HEK293 (cell line): ENCODE data around the gene TXNRD2.

Experiments
- CTCF ChIA-PET: fragments of 350-600 bp; formaldehyde crosslinking; extraction: SDS; loops from one replicate; lab custom pipeline; 2021; ENCODE audit warnings: antibody characterized with exemption; lab: Yijun Ruan, JAX
- POLR2A ChIA-PET: fragments of 300-600 bp; formaldehyde crosslinking; extraction: SDS; loops from one replicate; lab custom pipeline; 2020; ENCODE audit warnings: antibody characterized with exemption, inconsistent platforms; lab: Yijun Ruan, JAX
- H3K27ac ChIP-seq: fragments of 200-500 bp; sonication (Bioruptor generic); 2 replicates; pipeline ENCODE4 v1.5.1; 2014; ENCODE audit warnings: low read depth, low read length, control low read depth, inconsistent platforms; ENCODE audit errors: extremely low read depth
- H3K36me3 ChIP-seq, 2 experiments: fragments of 200-500 bp in 1 of 2; sonication (Bioruptor generic) in 1 of 2; 1 replicate in 1 of 2; 2 replicates in 1 of 2; pipeline ENCODE4 v1.5.1; 2014 to 2017; ENCODE audit warnings: inconsistent platforms in 2 of 2, low read length in 2 of 2; ENCODE audit not compliant: control insufficient read depth in 2 of 2, insufficient read depth in 1 of 2
- H3K4me1 ChIP-seq: fragments of 200-500 bp; sonication (Bioruptor generic); 2 replicates; pipeline ENCODE4 v1.5.1; 2014; ENCODE audit warnings: mild to moderate bottlenecking, low read length, inconsistent platforms; ENCODE audit not compliant: control insufficient read depth, insufficient read depth
- H3K4me3 ChIP-seq: 2 replicates; pipeline ENCODE4 v1.5.1; 2011; ENCODE audit warnings: low read depth, mild to moderate bottlenecking, control low read depth, low read length, moderate library complexity
- H3K9me3 ChIP-seq: fragments of 200-500 bp; sonication (Bioruptor generic); 2 replicates; pipeline ENCODE4 v1.5.1; 2014; ENCODE audit warnings: low read depth, low read length, inconsistent platforms; ENCODE audit not compliant: control insufficient read depth, insufficient read depth
- GLIS1 ChIP-seq: fragments of 450-650 bp; formaldehyde crosslinking; IDR thresholded peaks from 2 replicates; pipeline ENCODE4 v1.5.1; 2016; ENCODE audit warnings: missing biosample characterization, missing genetic modification characterization
- GLIS2 ChIP-seq: fragments of 450-650 bp; formaldehyde crosslinking; IDR thresholded peaks from 2 replicates; pipeline ENCODE4 v1.5.1; 2016; ENCODE audit warnings: missing biosample characterization, missing genetic modification characterization
- IKZF3 ChIP-seq: fragments of 450-650 bp; IDR thresholded peaks from 2 replicates; pipeline ENCODE4 v1.5.0; 2018; ENCODE audit warnings: missing biosample characterization, mild to moderate bottlenecking, missing genetic modification characterization, moderate library complexity
- PATZ1 ChIP-seq: fragments of 450-650 bp; formaldehyde crosslinking; IDR thresholded peaks from 2 replicates; pipeline ENCODE4 v1.5.1; 2016; ENCODE audit warnings: missing biosample characterization, missing genetic modification characterization
- PRDM4 ChIP-seq: fragments of 450-650 bp; formaldehyde crosslinking; IDR thresholded peaks from 2 replicates; pipeline ENCODE4 v1.5.1; 2017; ENCODE audit warnings: missing biosample characterization, missing genetic modification characterization
- ZBTB7A ChIP-seq: fragments of 450-650 bp; formaldehyde crosslinking; IDR thresholded peaks from 2 replicates; pipeline ENCODE4 v1.5.1; 2016; ENCODE audit warnings: low read depth, missing biosample characterization, missing genetic modification characterization
- ZIC2 ChIP-seq: fragments of 450-650 bp; formaldehyde crosslinking; IDR thresholded peaks from 2 replicates; pipeline ENCODE4 v1.5.1; 2016; ENCODE audit warnings: missing biosample characterization, missing genetic modification characterization
- ZNF16 ChIP-seq: fragments of 450-650 bp; formaldehyde crosslinking; IDR thresholded peaks from 2 replicates; pipeline ENCODE4 v1.5.1; 2016; ENCODE audit warnings: low read depth, missing biosample characterization, missing genetic modification characterization
- ZNF324 ChIP-seq: fragments of 450-650 bp; formaldehyde crosslinking; IDR thresholded peaks from 2 replicates; pipeline ENCODE4 v1.5.1; 2016; ENCODE audit warnings: missing biosample characterization, missing genetic modification characterization
- ZNF37A ChIP-seq: fragments of 450-650 bp; IDR thresholded peaks from 2 replicates; pipeline ENCODE4 v1.5.1; 2018; ENCODE audit warnings: missing biosample characterization, missing genetic modification characterization
- TF ChIP-seq, protein P1 (sequence below): fragments of 450-650 bp; formaldehyde crosslinking; IDR thresholded peaks from 2 replicates; pipeline ENCODE4 v1.5.1; 2016; ENCODE audit warnings: missing biosample characterization, missing genetic modification characterization

The TXNRD2 gene

GRCh38 chr22:19982991-19983578 lies 41.5 kb upstream of the TXNRD2 start:
- Histone ChIP-seq H3K36me3 (peaks cover 0 to 39% of the 10 kb centered on the region in 2 experiments; a peak in 1 of 3 replicates), H3K4me1 (peaks cover 14% of the 10 kb centered on the region), H3K27ac (peak overlapping the region; percentile 20)
- TF ChIP-seq ZIC2 (tag by site-specific recombination) (0 out of 2 replicates have a peak, but pooled peaks have one; percentile 4), ZBTB7A (no peak)
- TF ChIP-seq, all 188 proteins: peak for 1
- POLR2A ChIA-PET: interaction anchor here (1.5 to 2.5 kb wide), 3 partner anchors 9 to 17 kb away, joined by 3 to 18 read pairs (median 5); no protein-coding TSS in a partner anchor
- no peak overlapping the region for H3K4me3 ChIP-seq
- CTCF ChIA-PET: interaction anchor here (1.3 to 2.4 kb wide), 6 partner anchors 8 to 31 kb away, joined by 3 to 13 read pairs (median 7); no protein-coding TSS in a partner anchor
- H3K9me3 ChIP-seq: no peaks in the 10 kb centered on the region

GRCh38 chr22:19981961-19982920 lies 40.6 kb upstream of the TXNRD2 start:
- peaks cover 14% of the 10 kb centered on the region for H3K4me1 ChIP-seq
- peaks cover 0 to 47% of the 10 kb centered on the region in 2 experiments; a peak in 1 of 3 replicates for H3K36me3 ChIP-seq
- ChIA-PET CTCF (interaction anchor here (1.3 kb wide), 1 partner anchor 32 kb away, joined by 4 read pairs; no protein-coding TSS in a partner anchor), POLR2A (no interaction called here)
- H3K9me3 ChIP-seq: no peaks in the 10 kb centered on the region
- TF ChIP-seq, protein P1, sequence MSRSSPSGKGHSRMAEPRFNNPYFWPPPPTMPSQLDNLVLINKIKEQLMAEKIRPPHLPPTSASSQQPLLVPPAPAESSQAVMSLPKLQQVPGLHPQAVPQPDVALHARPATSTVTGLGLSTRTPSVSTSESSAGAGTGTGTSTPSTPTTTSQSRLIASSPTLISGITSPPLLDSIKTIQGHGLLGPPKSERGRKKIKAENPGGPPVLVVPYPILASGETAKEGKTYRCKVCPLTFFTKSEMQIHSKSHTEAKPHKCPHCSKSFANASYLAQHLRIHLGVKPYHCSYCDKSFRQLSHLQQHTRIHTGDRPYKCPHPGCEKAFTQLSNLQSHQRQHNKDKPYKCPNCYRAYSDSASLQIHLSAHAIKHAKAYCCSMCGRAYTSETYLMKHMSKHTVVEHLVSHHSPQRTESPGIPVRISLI (tag by site-specific recombination): no peak
- TF ChIP-seq GLIS1 (tag by site-specific recombination): peak; percentile 97
- no peak for TF ChIP-seq ZNF16 (tag by site-specific recombination)
- no peak for TF ChIP-seq ZNF37A (tag by site-specific recombination)
- TF ChIP-seq PATZ1: peak; percentile 20; the same call in 1 of the 2 replicates
- TF ChIP-seq GLIS2: peak; percentile 63
- TF ChIP-seq ZIC2 (tag by site-specific recombination): peak; percentile 93
- no peak for TF ChIP-seq IKZF3 (tag by site-specific recombination)
- no peak overlapping the region for H3K4me3 ChIP-seq
- no peak overlapping the region for H3K27ac ChIP-seq

DNA sequence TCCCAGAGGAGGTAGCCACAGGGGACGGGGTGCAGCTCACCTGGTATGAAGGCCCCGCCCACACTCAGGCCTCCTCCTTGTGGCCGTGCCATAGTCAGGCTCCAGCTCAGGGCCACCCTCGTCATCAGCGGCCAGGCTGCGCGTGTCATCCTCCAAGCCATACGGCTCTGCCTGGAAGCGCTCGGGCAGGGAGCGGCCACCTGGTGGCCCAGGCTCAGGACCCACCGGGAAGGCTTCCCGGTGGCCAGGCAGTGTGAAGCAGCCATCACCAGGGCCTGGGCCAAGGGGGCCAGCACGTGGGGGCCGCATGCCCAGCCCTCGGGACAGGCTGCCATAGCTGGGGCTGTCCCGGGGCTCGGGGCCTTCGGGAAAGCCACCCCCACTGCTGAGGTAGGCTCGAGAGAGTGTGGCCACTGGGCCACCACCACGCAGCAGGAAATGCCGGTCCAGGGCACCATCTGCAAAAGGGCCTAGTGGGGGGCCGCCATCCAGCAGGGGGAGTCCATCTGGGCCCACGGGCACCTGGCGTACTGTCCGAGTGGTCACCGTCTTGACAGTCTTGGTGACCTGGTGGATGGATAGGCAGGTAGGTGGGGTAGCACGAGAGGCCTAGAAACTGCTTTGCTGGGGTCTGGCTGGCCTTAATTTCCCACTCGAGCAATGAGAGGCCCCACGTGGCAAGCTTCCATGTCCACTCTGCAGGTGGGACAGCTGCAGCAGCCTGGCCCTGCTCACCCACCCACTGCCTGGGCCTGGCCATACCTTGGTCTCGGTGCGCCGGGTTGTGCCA lies 39.7 kb upstream of the TXNRD2 start:
- Histone ChIP-seq H3K9me3 (no peaks in the 10 kb centered on the region), H3K36me3 (peaks cover 0 to 51% of the 10 kb centered on the region in 2 experiments; a peak in 1 of 3 replicates), H3K4me1 (peaks cover 14% of the 10 kb centered on the region), H3K4me3 (no peak overlapping the region), H3K27ac (no peak overlapping the region)
- 0 out of 2 replicates have a peak, but pooled peaks have one; percentile 37 for TF ChIP-seq PRDM4 (tag by site-specific recombination)
- TF ChIP-seq ZNF324 (tag by site-specific recombination): no peak
- peak; percentile 44 for TF ChIP-seq GLIS2
- ChIA-PET POLR2A (no interaction called here), CTCF (interaction anchor here (1.3 kb wide), 1 partner anchor 33 kb away, joined by 4 read pairs; no protein-coding TSS in a partner anchor)
